SKM-1 (cell line): Measurements from ENCODE around the gene ADO.
"Not testable (repeated sequence)": the region's sequence is repeated elsewhere in the genome, so short reads cannot be mapped to it uniquely, and the experiment has no call there.

Experiments
- DNase-seq: peaks from one replicate; lab custom pipeline; 2025; ENCODE audit not compliant: unreplicated experiment; lab: John Stamatoyannopoulos, UW

Gene ADO

DNA sequence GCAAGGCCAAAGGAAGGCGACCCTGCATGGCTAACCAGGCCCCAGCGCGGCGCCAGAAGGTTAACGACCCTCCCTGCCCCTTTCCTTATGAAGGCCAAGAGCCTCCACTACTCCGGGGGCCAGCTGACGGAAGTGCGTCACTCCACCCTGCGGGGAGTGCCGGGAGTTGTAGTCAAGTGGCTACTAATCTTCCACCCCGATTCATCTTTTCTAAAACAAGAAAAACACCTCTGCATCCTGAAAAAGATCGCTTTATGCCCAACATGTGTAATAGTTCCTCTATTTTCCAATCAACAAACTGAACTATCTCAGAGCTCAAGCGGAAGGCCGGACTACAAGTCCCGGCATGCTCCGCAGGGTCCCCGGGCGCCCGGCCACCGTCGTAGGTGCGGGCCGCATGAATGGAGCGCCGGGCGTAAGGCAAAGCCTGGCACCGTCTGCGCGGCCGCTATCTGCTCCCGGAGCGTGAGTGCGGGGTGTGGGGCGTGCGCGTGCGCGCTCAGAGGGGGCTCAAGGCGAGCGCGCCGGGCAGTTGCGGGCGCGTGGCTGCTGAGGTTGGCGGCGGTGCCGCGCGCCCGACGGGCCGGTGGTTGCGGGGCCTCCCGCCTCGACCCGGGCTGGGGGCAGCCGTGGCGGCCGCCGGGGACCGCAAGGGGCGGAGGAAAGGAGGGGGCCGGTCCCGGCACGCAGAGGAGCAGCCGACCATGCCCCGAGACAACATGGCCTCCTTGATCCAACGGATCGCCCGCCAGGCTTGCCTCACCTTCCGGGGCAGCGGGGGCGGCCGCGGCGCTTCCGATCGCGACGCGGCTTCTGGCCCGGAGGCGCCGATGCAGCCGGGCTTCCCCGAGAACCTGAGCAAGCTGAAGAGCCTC lies at the start of gene ADO:
ADO (plus strand) TSS at position 365 of the 875 bp plus-strand sequence; CDS start at position 705, 340 bp downstream.
- peak; percentile 72 for DNase-seq

DNA sequence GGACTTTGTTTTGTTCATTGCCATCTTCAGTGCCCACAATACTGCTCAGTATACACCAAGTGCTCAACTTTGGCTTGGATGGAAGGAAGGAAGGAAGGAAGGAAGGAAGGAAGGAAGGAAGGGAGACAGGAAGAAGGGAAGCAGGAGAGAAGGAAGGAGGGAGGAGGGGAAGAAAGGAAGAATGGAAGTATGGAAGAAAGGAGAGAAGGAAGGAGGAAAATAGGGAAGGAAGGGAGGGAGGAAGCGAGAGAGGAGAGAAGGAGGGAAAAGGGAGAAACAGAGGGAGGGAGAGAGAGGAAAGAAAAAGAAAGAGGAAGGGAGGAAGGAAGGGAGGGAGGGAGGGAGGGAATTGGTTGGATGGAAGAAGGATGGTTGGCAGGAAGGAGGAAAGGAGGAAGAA lies 49.6 kb upstream of the ADO start:
- DNase-seq, result no peak

DNA sequence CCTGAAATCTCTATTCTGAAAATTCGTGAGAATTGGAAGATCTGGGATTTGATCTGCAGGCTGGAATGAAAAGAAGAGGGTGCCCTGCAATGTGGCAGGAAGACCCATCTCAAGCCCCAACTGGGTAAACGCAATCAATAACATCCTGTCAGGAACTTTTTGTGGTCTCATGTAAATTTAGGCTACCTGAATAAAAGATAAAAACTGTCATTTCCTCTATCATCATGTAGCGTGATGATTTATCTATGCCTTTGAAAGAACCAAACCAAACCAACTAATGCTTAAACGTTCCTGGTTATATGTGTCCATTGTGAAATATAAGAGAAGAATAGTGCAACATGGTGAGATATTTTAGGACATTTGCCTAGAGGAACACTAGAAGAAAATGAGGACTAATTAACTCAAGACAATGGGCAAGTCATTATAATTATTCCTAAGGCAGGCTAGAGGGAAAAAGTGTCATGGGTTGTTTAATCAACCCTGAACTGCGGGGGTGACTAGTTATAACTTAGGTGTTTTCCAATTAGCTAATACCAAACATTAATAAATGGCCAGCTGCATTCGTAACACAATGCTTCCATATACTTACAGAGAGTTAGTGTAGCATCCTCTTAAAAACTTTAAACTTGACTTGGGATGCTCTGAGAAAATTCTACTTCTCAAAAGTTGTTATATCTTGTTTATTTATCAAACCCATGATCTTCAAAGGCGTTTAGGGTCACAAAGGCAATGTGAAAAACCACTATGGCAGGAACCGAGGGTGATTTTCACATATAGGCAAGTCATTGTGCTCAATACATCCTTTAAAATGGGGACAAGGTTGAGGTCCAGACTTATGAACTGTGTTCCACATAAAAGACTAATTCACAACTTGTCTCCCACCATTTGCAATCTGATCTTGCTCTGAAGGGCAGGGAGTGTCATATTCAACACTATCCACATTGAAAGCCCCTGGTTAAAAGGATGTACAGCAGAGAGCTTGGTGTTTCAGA lies 48.6 kb upstream of the ADO start:
- no peak for DNase-seq

DNA sequence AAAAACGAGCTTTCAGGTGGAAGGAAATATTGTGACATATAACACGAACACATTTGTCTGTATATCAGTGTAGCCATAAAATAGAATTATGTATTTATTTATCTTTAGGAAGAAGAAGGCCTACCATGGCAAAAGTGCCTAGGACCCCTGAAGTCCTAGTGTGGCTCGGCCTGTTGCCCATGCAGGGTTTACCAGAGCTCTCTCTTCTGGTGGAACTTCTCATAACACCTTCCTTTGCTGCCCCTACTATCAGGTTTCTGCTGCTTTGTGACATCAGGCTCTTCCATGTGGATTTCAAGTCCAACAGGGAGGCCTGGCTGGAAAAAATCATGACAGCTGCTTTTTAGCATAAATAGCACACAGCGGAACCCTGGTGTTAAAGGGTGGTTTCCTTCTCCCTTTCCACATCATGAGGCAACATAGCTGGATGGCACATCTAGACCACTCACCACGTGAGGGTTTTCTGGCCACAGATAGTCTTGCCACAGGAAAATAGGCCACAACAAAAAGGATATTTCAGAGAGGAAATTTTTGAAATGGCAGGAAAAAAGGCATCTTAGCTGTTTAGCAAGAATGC lies 44.8 kb upstream of the ADO start:
- no peak for DNase-seq

DNA sequence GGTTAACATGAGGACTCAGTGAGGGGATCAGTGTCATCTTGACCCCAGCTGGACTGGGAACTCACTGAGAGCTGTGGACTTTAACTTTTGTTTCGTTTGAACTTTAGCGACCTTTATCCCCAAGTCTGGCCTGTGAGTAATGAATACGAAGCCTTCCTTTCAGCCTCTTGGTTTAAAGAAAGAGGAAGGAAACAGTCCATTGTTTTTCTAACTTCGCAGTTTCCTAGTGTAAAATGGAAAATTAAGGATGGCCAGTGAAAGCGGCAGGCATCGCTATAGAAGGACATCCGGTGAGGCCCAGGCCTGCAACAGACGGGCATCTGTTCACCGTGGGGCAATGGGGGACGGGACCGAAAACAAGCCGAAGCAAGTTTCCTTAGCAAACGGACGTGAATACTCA lies 44.1 kb upstream of the ADO start:
- no peak for DNase-seq

DNA sequence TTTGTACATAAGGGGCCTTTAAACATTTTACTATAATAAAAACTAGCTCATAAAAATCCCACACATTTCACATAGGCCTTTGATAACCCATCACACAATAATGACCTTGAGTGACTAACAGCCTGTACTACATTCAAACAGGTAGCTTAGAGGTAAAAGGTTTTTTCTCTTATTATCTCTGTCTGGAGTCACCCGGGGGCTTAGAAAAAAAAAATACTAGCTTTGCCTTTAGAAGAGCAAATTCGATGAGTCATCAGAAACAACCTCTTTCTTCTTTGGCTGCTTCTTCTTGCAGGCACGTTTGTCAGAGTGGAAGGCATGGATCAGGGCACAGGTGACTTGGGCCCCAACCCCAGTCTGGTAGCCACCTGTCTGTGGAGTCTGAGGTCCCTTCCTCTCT lies 43.4 kb upstream of the ADO start:
- no peak for DNase-seq

DNA sequence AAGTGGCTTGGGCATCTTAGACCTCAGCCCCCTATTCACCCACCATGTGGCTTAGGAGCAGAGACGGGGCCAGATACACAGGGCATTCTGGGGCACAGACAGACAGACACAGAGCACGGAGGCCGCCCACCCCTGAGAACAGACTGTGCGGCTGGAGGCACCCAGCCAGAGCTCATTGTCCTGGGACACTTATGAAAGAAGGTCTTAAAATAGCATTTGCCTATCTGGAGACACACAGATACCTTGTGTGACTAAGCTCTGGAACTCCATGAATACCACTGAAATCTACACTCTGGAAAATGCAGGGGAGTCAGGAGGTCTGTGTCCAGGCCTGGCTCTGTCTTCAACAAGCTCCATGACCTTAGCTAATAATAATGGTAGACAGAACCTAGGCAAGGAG lies 41.4 kb upstream of the ADO start:
- DNase-seq, result no peak

DNA sequence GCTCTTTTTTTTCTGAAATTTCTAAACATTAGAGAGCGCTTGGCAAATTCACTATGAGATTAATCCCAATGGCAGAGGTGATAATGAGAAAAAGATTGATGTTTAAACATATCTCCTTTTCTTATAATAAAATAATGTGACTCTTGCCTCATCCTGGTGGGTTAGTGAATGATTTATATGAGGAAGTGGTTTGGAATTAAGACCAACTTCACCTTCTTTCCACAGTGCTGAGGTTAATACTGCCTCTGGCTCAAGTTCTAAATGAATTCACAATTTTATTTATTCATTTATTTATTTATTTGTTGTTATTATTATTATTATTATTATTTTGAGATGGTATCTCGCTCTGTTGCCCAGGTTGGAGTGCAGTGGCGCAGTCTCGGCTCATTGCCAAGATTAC lies 40.5 kb upstream of the ADO start:
- no peak for DNase-seq

DNA sequence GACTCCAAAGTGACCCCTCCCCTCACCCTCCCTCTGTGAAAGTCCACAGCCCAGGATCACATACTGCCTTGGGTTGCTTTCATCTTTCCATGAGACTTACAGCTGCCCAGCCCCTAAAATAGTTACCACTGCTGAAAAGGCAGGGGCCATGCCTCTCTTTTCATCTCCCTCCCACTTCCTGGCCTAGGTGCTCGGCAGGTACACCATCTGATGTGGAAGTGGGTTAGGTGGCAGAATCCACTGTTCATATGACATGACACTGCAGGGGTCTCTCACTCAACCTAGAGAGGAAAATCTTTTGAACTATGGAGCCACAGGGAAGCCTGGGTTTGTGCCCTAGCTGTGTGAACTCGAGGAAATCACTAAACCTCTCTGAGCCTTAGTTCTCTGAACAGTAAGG lies 38.8 kb upstream of the ADO start:
- DNase-seq, result no peak

DNA sequence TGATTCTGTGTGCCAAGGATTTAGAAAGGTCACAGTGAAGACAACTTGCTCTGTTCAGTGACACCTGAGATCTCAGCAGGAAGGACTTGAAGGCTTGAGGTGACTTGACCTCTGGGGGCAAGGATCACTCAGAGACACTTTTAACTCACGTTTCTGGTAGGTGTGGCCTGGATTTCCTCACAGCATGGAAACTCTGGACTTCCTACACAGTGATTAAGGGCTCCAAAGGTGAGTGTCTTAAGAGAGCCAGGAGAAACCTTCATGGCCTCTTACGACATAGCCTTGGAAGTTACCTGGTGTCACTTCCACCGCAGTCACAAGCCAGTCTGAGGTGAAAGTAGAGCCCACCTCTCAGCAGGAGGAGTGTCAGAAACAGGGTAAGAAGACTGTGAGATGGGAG lies 38.1 kb upstream of the ADO start:
- no peak for DNase-seq

DNA sequence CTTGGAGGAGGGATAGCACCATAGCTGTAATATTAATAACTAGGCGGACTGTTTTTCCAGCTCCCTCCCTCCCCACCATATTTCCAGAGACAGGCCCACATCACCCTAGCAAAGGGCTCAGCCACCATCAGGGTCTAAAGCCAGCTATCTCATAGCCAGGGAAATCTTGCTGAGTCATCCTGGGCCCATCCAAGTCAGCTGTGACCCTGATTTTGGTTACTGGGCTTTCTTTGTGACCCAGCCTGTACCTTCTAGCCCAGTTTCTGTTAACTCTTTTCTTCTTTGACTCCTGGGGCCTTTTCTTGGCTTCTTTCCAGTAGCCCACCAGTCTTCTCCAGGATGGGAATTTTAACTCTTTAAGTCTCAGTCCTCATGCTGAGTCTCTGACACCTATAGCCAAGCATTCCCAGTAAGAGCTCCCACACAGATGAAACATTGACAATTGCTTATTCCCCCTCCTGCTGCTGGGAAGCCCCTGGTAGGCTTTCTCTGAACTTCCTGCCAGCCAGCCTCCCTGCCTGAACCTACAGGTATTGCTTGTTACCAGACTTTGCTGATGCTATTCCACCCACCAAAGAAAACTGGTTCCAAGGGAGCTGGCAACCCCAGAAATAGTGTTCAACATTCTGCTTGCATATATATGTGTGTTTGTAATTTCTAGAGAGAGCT lies 34.8 kb upstream of the ADO start:
- DNase-seq, result no peak

DNA sequence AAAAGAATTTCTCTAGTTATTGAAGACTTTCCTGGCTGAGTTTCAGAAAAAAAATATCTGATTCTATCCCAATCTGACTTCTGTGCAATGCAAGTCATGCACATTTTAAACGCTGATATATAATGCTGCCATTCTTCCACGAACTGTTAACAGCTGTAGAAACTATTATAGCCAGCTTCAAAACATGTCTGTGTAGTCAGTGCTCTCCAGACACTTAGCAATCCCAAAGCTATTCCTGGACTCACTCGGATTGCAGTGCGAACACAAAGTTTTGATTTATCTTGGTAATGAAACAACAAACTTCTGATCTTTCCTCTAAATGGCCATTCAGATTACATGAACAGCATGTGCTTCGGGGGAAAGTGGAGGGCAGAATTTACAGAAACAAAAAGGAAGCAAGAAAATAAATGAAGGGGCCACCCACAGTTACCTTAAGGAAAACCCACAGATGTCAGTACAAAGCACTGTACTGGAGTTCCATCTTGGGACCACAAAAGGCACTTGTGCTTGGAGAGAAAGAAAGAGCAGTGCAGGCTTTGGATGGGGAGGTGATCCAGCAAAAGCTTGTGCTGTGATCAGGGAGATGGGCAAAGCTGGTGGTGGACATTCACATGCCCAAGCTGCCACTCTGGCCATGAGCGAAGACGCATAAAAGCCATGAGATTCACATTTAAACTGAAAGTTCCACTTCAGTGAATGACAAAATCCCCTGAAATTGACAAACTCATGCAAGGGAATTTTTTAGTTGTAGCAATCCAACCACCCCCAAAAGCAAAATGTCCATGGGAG lies 32.1 kb upstream of the ADO start:
- no peak for DNase-seq

DNA sequence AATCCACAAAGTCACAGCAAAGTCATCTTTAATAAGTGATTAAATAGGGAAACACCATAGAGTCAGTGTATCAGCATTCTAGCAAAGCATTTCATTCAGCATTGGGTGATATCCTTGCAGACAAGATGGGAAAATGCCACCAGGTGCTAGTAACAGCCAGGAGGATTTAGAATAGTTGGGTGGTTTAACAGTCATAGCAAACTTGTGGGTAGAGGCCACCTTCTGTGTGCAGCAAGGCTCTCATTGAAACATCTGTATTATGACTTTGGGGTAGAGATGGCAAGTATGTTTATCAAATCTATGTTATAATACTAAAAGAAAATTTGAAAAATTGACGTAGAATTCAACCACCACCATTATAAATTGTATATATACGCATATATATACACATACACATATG lies 26.4 kb upstream of the ADO start:
- no peak for DNase-seq

DNA sequence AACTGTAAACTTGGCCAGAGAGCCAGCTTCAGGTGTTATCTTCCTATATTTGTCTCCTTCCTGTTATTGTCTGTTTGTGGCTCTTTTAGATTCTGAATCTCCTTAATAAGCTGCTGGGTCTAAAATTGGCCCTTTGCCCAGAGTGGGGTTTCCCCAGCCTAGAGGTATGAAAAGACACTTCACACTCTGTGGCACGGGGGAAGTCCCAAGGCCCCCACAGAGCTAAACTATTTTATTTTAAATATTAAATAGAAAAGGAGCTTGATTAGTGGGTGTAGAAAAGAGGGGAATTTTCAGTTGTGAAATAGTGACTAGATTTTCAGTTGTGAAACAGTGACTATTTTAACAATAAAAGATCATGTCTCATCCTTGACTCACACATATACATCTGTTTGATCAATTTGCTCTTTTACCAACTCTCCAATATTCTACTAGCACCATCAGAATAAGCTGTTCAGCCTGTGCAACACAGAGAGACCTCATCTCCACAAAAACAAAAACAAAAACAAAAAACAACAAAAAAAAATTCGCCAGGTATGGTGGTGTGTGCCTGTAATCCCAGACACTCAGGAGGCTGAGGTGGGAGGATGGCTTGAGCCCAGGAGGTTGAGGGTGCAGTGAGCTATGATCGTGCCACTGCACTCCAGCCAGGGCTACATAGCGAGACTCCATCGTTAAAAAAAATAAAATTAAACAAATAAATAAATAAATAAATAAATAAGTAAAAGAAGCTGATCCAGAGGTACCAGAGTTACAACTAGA lies 24.9 kb upstream of the ADO start:
- no peak for DNase-seq

DNA sequence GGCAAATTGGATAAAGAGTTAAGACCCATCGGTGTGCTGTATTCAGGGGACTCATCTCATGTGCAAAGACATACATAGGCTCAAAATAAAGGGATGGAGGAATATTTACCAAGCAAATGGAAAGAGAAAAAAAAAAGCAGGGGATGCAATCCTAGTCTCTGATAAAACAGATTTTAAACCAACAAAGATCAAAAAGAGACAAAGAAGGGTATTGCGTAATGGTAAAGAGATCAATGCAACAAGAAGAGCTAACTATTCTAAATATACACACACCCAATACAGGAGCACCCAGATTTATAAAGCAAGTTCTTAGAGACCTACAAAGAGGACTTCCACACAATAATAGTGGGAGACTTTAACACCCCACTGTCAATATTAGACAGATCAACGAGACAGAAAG lies 20.0 kb upstream of the ADO start:
- DNase-seq, result not testable (repeated sequence)

DNA sequence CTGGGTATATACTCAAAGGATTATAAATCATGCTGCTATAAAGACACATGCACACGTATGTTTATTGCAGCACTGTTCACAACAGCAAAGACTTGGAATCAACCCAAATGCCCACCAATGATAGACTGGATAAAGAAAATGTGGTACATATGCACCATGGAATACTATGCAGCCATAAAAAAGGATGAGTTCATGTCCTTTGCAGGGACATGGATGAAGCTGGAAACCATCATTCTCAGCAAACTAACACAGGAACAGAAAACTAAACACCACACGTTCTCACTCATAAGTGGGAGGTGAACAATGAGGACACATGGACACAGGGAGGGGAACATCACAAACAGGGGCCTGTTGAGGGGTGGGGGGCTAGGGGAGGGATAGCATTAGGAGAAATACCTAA lies 16.2 kb upstream of the ADO start:
- not testable (repeated sequence) for DNase-seq

DNA sequence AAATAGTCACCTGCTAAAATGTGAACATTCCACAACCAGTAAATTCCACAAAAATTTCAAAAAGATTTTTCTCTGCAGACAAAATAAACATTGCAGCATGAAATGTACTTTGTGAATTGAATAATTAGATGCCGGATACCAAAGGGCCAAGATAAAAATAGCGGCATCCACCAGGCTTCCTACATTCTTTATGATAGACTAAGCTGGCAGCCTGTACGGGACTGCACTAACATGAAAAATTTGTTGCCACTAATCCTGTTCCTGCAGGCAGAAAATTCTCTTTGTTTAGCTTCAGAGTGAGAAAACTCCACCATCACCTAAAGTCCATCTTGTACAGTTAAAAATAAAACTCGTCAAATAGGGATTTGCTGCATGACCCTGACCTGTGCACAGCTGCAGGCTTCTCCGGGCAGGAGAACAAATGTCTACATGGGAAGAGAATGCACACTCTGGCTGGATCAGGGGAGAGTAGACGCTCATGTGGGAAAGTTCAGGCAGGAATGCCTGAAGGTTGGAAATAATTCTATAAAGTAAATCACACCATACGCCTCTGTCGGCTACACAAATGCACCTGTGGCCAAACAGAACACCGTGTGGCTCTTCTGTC lies 15.6 kb upstream of the ADO start:
- DNase-seq, result no peak

DNA sequence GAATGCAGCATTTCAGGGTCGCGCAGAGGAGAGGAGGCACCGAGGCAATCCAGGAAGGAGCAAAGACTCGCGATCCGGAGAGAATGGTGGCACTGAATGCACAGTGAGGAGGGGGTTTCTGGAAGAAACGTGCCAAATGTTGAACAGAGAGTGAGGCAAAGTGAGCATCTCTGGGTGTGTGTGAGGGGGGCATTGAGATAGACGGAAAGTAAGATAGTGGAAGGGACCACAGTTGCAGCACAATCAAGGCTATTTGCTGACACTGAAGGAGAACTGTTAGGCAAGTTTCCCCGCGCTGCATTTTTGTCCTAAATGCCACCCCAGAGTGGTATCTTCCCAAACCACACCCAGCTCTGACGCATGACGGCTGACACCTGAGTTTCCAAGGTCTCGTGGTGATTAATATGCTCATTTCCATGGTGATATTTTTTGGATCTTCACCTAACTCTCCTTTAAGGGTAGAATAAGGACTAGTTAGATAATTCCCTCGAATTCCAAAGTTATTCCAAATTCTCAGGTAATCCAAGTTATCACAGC lies 14.4 kb upstream of the ADO start:
- no peak for DNase-seq

DNA sequence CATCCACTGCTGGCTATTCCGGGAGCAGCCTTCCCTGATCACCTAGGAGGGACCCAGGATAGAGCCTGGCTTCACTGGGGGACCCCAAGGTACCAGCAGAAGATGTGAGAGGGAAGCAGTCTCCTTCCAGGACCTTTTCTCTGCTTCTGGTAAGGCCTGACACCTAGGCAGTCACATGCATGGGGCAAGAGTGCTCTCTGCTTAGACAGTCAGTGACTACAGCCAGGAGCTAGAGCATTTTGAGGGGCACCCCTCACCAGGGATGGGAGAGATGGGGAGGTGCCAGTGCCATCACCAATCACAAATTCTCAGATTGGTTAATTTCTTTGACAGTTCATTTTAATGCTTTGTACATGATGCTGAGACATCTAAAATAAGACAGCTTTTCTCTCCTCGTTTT lies 13.9 kb upstream of the ADO start:
- DNase-seq, result no peak
